ENCODE results near the gene NELL1.

Gene NELL1

GRCh38 chr11:21582791-21583190 lies 913.4 kb downstream of the NELL1 start:
- DNase-seq = no peak

DNA sequence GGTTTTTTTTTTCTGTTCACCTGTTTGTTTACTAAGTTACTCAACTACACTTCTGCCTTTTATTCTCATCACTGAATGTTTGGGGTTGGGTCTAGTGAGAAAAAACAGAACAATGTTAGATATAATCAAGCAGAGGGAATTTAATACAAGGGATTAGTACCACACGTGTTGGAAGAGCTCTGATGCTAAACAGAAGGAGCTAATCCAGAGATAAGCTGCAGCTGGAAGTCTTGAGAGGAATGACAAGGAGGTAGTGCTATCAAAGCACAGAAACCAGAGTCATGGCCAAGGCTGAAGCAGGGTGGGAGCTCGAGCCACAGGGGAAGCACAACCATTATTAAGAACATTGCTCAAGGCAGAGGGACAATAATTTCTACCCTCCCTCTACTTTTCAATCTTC lies 919.4 kb downstream of the NELL1 start:
- no peak for DNase-seq

- no peak for DNase-seq
Measured at GRCh38 chr11:21602699-21603098, 933.3 kb downstream of the NELL1 start.

GRCh38 chr11:21603886-21604285 lies 934.5 kb downstream of the NELL1 start:
- no peak for DNase-seq

DNA sequence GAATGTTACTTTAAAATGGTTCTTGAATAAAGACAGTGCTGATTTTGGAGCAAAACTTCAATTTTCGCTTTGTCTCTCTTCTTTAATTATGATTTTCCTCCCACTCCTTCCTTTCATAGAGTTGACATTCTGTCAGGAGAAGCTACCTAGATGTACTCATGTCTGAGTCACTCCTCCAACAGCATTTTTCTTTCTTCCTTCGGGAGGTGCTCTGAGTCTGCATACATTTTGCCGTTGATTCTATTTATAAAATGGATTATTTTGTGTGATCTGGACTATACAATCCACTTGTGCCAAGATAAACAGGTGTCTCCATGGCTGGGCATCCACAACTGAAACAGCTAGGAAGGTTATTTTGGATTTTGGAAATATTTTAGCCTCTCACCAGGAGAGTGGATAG lies 935.2 kb downstream of the NELL1 start:
- DNase-seq = no peak

- DNase-seq = no peak
Measured at GRCh38 chr11:21612326-21612725, 942.9 kb downstream of the NELL1 start.

- DNase-seq = no peak
Measured at GRCh38 chr11:21614961-21615360, 945.6 kb downstream of the NELL1 start.

GRCh38 chr11:21615955-21616371 lies 946.6 kb downstream of the NELL1 start:
- no peak for DNase-seq

GRCh38 chr11:21622566-21622965 lies 953.2 kb downstream of the NELL1 start:
- no peak for DNase-seq

- no peak for DNase-seq
Measured at GRCh38 chr11:21622995-21623394, 953.6 kb downstream of the NELL1 start.

Measured in fibroblast of skin of scalp (primary cell).